OCI-LY1 (cell line): ENCODE results near the gene GNB1L.

Experiments
- EZH2 ChIP-seq: fragments of 200-600 bp; sonication (generic), shearing (Covaris generic); IDR thresholded peaks from 2 replicates; pipeline ENCODE4 v1.8.0; 2017; ENCODE audit warnings: borderline replicate concordance, mixed run types, mild to moderate bottlenecking, antibody characterized with exemption, low read length, moderate library complexity, mixed read lengths
- TF ChIP-seq, protein P1 (sequence below): fragments of 200-600 bp; sonication (generic), shearing (Covaris generic); IDR thresholded peaks from 2 replicates; pipeline ENCODE4 v1.5.1; 2017; ENCODE audit warnings: mild to moderate bottlenecking, antibody characterized with exemption, low read length, moderate library complexity, mixed read lengths

- TF ChIP-seq EZH2 = no peak
- TF ChIP-seq, protein P1, sequence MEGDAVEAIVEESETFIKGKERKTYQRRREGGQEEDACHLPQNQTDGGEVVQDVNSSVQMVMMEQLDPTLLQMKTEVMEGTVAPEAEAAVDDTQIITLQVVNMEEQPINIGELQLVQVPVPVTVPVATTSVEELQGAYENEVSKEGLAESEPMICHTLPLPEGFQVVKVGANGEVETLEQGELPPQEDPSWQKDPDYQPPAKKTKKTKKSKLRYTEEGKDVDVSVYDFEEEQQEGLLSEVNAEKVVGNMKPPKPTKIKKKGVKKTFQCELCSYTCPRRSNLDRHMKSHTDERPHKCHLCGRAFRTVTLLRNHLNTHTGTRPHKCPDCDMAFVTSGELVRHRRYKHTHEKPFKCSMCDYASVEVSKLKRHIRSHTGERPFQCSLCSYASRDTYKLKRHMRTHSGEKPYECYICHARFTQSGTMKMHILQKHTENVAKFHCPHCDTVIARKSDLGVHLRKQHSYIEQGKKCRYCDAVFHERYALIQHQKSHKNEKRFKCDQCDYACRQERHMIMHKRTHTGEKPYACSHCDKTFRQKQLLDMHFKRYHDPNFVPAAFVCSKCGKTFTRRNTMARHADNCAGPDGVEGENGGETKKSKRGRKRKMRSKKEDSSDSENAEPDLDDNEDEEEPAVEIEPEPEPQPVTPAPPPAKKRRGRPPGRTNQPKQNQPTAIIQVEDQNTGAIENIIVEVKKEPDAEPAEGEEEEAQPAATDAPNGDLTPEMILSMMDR = 0 out of 2 replicates have a peak, but pooled peaks have one; percentile 31
These were observed 12.9 kb downstream of the GNB1L start for GRCh38 chr22:19841641-19842392.
